ENCODE data around the gene PRND.

- TF ChIP-seq CTCF (IDR thresholded peaks at IDR 0.05) (no peak), POLR2A (IDR thresholded peaks at IDR 0.05) (no peak)
Measured at GRCh38 chr20:4728120-4728760, 6.5 kb downstream of the PRND start.
